Activated naive CD4-positive, alpha-beta T cell (primary cell): ENCODE results near the gene SLC52A3.
A peak's percentile ranks its signal among the peaks of the same experiment; 100 is the strongest.
"Not testable (repeated sequence)": the region's sequence is repeated elsewhere in the genome, so short reads cannot be mapped to it uniquely, and the experiment has no call there.

Experiments used
- DNase-seq, 4 experiments: peaks; one replicate each; lab custom pipeline; 2025; lab: John Stamatoyannopoulos, UW

Gene SLC52A3

GRCh38 chr20:728256-728944, 39.9 kb downstream of the SLC52A3 start:
- peak in 2 of 4 experiments; percentile 23 to 27 for DNase-seq

- DNase-seq = no peak
Measured at GRCh38 chr20:726160-726559, 42.1 kb downstream of the SLC52A3 start.

- no peak for DNase-seq
Measured at GRCh38 chr20:725491-725890, 42.8 kb downstream of the SLC52A3 start.

- not testable (repeated sequence) for DNase-seq
Measured at GRCh38 chr20:724797-725196, 43.5 kb downstream of the SLC52A3 start.

- DNase-seq = no peak
Measured at GRCh38 chr20:723756-724155, 44.5 kb downstream of the SLC52A3 start.

- DNase-seq = no peak
Measured at GRCh38 chr20:722822-723644, 45.3 kb downstream of the SLC52A3 start.

- DNase-seq = no peak
Measured at GRCh38 chr20:721876-722275, 46.4 kb downstream of the SLC52A3 start.

- no peak for DNase-seq
Measured at GRCh38 chr20:719816-720215, 48.5 kb downstream of the SLC52A3 start.

- no peak for DNase-seq
Measured at GRCh38 chr20:719068-719467, 49.2 kb downstream of the SLC52A3 start.

GRCh38 chr20:717832-718231, 50.5 kb downstream of the SLC52A3 start:
- no peak for DNase-seq

GRCh38 chr20:717271-717670, 51.0 kb downstream of the SLC52A3 start:
- DNase-seq = no peak

- no peak for DNase-seq
Measured at GRCh38 chr20:714453-714852, 53.8 kb downstream of the SLC52A3 start.

- DNase-seq = no peak
Measured at GRCh38 chr20:711576-711975, 56.7 kb downstream of the SLC52A3 start.

GRCh38 chr20:710780-711450, 57.4 kb downstream of the SLC52A3 start:
- no peak for DNase-seq
